SKM-1 treated with dmso at 0.1 percent for 144 hours (cell line): ENCODE data around the gene CFAP100.

ENCODE experiments used
- DNase-seq: peaks from one replicate; lab custom pipeline; 2025; ENCODE audit not compliant: unreplicated experiment; lab: John Stamatoyannopoulos, UW

CFAP100 gene

GRCh38 chr3:126439346-126439967 lies 44.7 kb downstream of the CFAP100 start:
- DNase-seq = no peak

DNA sequence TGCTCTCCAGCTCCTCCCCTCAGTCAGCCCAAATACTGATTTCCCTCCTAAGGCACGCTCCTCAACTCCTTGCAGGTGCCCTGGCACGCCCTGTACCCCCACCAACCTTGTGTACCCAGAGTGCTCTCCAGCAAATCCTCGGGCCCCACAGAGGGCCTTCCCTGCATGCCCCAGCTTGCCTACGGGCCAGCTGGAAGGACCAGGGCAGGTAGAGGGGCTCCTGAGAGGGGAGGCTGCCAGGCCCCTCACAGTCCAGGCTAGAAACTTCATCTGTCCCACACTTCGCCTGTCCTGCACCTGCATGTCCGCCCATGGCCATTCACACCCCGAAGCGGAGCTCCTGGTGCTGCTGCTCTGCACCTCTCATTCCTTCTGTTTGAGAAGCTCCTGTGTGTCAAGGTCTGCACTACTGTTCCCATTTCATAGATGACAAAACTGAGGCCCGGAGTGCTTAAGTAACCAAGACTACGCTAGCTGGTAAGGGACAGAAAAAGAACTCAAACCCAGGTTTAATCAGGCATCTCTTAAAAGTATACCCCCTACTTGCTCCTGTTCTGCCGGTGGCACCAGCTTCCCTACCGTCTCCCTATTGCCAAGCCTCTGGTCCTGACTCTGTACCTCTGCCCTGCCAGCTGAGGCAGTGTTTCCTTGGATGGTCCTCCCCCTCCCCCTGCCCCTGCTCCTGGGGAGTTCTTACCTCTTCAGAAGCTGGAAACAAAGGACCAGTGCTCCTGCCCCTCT lies 45.4 kb downstream of the CFAP100 start:
- DNase-seq = no peak

GRCh38 chr3:126440709-126440995 lies 45.9 kb downstream of the CFAP100 start:
- no peak for DNase-seq

- DNase-seq = no peak
Measured at GRCh38 chr3:126441256-126441880, 46.7 kb downstream of the CFAP100 start.

- DNase-seq = no peak
Measured at GRCh38 chr3:126442094-126442855, 47.6 kb downstream of the CFAP100 start.

DNA sequence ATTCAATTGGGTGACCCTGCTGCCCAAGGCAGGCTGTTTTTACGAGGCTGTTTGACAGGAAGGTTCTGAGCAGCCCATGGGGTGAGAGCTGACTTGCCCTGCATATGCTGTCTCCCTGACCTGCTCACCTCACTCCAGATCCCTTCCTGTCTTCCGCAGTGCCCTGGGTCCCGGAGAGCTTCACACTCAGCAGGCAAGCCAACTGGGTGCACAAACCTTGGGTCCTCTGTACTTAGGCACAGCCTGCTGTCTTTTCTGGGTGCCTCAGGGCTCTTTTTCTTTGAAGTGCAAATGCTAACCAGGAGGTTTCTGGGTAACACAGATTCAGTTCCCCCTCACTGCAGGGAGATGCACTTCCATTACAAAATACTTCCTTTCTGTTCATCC lies 48.1 kb downstream of the CFAP100 start:
- no peak for DNase-seq

- DNase-seq = no peak
Measured at GRCh38 chr3:126445506-126445905, 50.8 kb downstream of the CFAP100 start.

DNA sequence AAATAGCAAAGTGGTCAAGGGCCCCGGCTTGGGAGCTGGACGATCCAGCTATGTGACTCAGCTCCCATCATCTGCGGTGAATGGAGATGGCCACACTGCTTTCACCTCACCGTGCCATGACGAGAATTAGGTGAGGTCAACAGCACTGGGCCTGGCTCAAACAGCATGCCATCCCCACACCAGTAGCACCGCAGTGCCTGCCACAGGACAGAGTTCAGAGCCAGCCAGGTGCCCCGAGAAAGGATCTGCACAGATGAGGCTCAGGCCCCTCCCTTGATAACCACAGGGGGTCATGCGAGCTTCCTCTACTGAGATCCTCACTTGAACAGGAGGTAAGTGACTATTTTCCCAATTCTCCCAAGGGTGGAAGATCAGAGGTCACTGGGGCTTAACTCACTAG lies 51.6 kb downstream of the CFAP100 start:
- no peak for DNase-seq

DNA sequence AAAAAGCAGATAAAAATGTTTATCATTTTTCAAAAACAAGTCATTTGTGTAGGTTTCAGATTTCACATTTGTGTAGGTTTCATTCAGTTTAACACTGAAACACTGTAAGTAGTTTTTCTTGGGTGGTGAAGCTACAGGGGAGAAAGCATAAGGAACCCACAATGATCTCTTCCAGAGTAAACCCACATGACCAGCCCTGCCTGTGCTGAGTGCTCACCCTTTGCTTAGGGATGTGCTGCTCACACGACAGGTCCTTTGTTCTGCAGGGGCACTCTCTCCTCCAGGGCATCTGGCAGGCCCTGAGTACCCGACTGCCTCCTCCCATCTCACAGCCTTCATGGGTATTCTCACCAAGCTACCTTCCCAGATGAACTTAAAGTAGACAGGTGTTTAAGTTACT lies 52.1 kb downstream of the CFAP100 start:
- no peak for DNase-seq

DNA sequence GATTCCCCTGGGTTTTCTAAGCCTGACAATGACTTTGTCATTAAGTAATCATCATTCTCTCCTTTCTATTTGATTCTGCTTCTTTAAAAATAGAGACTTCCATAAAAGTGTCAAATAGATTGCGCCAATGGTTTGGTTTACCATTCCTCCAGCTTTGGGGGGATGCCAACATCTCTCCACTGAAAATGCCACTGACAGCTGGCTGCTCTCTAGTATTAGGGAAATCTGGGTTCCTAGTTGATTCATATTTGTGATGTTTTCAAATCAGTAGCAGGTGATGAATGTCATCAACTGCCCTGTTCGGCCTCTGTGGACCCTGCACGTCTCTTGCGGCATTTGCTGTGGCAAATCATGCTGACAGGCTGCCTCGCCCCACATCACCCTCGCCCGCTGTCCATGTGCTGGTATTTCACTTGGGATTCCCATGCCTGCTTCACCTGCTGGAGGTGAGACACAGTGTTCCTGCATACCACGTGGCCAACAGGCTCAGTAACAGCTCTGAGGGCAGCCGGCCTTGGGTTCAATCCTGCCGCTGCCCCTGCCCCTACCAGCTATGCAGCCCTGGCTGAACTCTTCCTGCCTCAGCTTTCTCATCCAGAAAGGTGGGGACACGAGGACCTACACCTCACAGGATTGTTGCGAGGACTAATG lies 52.9 kb downstream of the CFAP100 start:
- no peak for DNase-seq

- DNase-seq = no peak
Measured at GRCh38 chr3:126448136-126448892, 53.6 kb downstream of the CFAP100 start.

DNA sequence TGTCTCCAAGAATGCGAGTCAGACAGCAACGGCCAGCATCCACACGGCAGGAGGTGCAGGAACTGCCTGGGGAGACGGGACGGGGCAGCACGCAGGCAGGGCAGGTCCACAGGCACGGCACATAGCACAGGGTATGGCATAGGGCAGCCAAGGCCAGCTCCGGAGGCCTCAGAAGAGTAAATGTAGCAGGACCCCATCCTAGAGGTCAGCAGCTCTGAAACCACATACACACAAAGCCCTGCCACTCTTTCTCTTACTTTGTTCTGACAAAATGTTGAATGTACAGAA lies 54.1 kb downstream of the CFAP100 start:
- no peak for DNase-seq

- DNase-seq = no peak
Measured at GRCh38 chr3:126449621-126450051, 54.9 kb downstream of the CFAP100 start.

- no peak for DNase-seq
Measured at GRCh38 chr3:126450219-126450618, 55.5 kb downstream of the CFAP100 start.

- DNase-seq = no peak
Measured at GRCh38 chr3:126450744-126451143, 56.0 kb downstream of the CFAP100 start.

DNA sequence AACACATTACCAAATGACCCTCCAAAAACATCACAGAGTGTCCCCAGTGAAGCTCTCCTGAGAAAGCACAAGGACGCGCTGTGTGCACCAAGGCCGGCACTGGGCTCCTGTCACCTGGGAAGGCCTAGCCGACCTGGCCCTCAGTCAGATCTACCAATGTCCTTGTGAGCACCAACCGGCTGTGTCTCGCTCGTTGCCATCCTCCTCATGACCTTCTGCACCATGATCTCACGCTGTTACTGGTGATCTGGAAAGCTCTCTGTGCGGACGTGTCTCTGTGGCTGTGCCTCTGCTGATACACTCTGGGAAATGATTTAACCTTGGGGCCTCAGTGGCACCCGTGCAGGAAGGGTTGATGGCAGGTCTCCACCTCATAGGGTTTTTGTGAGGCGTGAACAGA lies 56.8 kb downstream of the CFAP100 start:
- DNase-seq = no peak

GRCh38 chr3:126452213-126452612 lies 57.5 kb downstream of the CFAP100 start:
- DNase-seq = no peak

GRCh38 chr3:126454025-126454424 lies 59.3 kb downstream of the CFAP100 start:
- DNase-seq = no peak

DNA sequence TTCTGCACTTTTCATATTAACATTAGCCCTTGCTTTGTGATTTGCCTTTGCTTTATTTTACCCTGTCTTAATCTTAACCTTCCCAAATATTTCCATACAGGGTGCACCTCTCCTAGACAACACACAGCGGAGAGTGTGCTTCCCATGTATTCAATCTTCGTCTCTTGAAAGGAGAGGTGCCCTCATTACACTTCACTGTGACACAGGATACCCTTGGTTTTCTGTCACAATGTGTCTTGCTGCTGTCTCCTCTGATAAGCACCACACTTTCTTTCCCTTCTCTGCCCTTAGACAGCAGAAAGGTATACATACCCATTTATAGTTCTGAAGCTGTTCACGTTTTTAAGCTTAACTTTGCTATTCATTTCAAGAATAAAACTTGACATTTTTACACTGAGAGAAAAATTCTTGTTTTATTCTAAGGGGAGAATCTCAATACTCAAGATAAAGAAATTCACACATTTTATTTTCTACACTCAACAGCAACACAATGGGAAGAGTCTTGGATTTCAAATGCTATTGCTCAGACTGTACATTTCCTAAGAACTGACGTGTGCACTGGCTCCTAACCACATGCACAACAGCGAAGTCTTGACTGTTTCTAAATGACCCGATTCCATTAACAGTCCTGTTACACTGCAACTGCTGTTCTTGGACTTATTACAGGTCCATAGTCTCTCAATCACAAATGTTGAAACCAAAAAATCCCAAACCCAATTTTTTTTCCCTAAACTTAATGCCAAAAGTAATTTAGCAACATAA lies 59.9 kb downstream of the CFAP100 start:
- DNase-seq = no peak

- no peak for DNase-seq
Measured at GRCh38 chr3:126456211-126456610, 61.5 kb downstream of the CFAP100 start.
